Measurements from ENCODE around the gene MSLN. TPM values are rescaled to one million over a fixed set of nuclear protein-coding genes. Genes with fewer than 3 reads are reported as not detected.

MSLN gene
- polyA plus RNA-seq, 1 of the 3 experiments (the other 2 are of a cell fraction) = 0.02 TPM

- no peak for TF ChIP-seq CTCF (IDR thresholded peaks at IDR 0.05)
- no peak for TF ChIP-seq TCF12 (IDR thresholded peaks at IDR 0.05)
Measured at GRCh38 chr16:749010-749409, 11.5 kb upstream of the MSLN start (continued).

- Histone ChIP-seq H3K9ac (no peak overlapping the region), H3K27me3 (ENCODE audit: insufficient read depth) (no peaks in the 10 kb centered on the region), H3K27ac (ENCODE audit: low read depth in 2 of 2, low read length in 1 of 2) (no peak overlapping the region), H2AFZ (ENCODE audit: low read depth) (no peak overlapping the region), H3K4me1 (ENCODE audit: control insufficient read depth in 1 of 2, insufficient read depth in 2 of 2, low read depth in 1 of 2, low read length in 1 of 2) (no peaks in the 10 kb centered on the region), H3K4me2 (no peak overlapping the region), H3K4me3 (ENCODE audit: low read depth in 2 of 2, low read length in 1 of 2) (no peak overlapping the region), H3K36me3 (replicated peaks in 1 of 2; ENCODE audit: control insufficient read depth in 1 of 2, insufficient read depth in 2 of 2, low read length in 1 of 2) (no peaks in the 10 kb centered on the region), H4K20me1 (ENCODE audit: insufficient read depth) (no peaks in the 10 kb centered on the region), H3F3A (replicated peaks; ENCODE audit: insufficient read depth) (peaks cover 4% of the 10 kb centered on the region), H3K79me2 (ENCODE audit: insufficient read depth) (no peaks in the 10 kb centered on the region), H3K9me3 (no peaks in the 10 kb centered on the region), H3K9me2 (no peaks in the 10 kb centered on the region)
- WGBS (ENCODE audit: low lambda C conversion rate) = 64% methylated on average over 9 of the region's 9 CpGs
- no peak for TF ChIP-seq EP300 (IDR thresholded peaks at IDR 0.05; ENCODE audit: borderline replicate concordance in 1 of 2, low read depth in 1 of 2, low read length in 1 of 2)
- no peak for TF ChIP-seq RXRA (IDR thresholded peaks at IDR 0.05; ENCODE audit: borderline replicate concordance, low read depth)
- TF ChIP-seq GABPA (IDR thresholded peaks at IDR 0.05; ENCODE audit: low read depth) = no peak
- no peak for TF ChIP-seq RFX5 (IDR thresholded peaks at IDR 0.05; ENCODE audit: low read length)
- no peak for TF ChIP-seq GATA2 (CRISPR knock-in tag; IDR thresholded peaks at IDR 0.05)
- TF ChIP-seq TEAD4 (IDR thresholded peaks at IDR 0.05; ENCODE audit: borderline replicate concordance, insufficient read depth) = no peak
- TF ChIP-seq NFIC (IDR thresholded peaks at IDR 0.05; ENCODE audit: borderline replicate concordance) = no peak
- no peak for TF ChIP-seq PBX3 (IDR thresholded peaks at IDR 0.05)
- no peak for TF ChIP-seq RCOR1 (IDR thresholded peaks at IDR 0.05; ENCODE audit: low read length)
- no peak for TF ChIP-seq SMC3 (IDR thresholded peaks at IDR 0.05; ENCODE audit: low read depth, low read length)
- no peak for TF ChIP-seq USF1 (IDR thresholded peaks at IDR 0.05; ENCODE audit: borderline replicate concordance, low read depth)
- no peak for TF ChIP-seq EZH2phosphoT487 (IDR thresholded peaks at IDR 0.05; ENCODE audit: borderline replicate concordance, low read depth)
- ChIA-PET POLR2A (interaction anchor here (1.0 kb wide), 1 partner anchor 30 kb away, joined by 4 read pairs; the partner anchor contains the start of gene ANTKMT), CTCF (interaction anchor here (0.7 to 1.4 kb wide), 3 partner anchors 9 to 34 kb away, joined by 3 to 8 read pairs (median 3); no protein-coding TSS in a partner anchor)
- DNase-seq = no peak
Measured at GRCh38 chr16:750485-750884, 10.0 kb upstream of the MSLN start.
